HEK293T (cell line): Measurements from ENCODE around the gene CDK8.

Experiments used
- ARNT ChIP-seq: fragments of 450-650 bp; IDR thresholded peaks from 2 replicates; pipeline ENCODE4 v1.6.1; 2017; ENCODE audit warnings: mild to moderate bottlenecking
- BHLHE40 ChIP-seq: fragments of 450-650 bp; IDR thresholded peaks from 2 replicates; pipeline ENCODE4 v1.6.1; 2016; ENCODE audit warnings: mild to moderate bottlenecking, moderate library complexity, borderline replicate concordance
- CTBP1 ChIP-seq: fragments of 450-650 bp; IDR thresholded peaks from 2 replicates; pipeline ENCODE4 v1.6.1; 2016; ENCODE audit warnings: borderline replicate concordance
- ELF4 ChIP-seq: fragments of 450-650 bp; IDR thresholded peaks from 2 replicates; pipeline ENCODE4 v1.6.1; 2017; ENCODE audit warnings: antibody characterized with exemption
- FOXA1 ChIP-seq: fragments of 450-650 bp; IDR thresholded peaks from 2 replicates; pipeline ENCODE4 v1.6.1; 2016; ENCODE audit warnings: mild to moderate bottlenecking
- FOXK2 ChIP-seq: fragments of 450-650 bp; IDR thresholded peaks from 2 replicates; pipeline ENCODE4 v1.6.1; 2016; ENCODE audit warnings: mild to moderate bottlenecking
- FOXM1 ChIP-seq: fragments of 450-650 bp; IDR thresholded peaks from 2 replicates; pipeline ENCODE4 v1.6.1; 2017; ENCODE audit warnings: mild to moderate bottlenecking, borderline replicate concordance
- HDGF ChIP-seq: fragments of 450-650 bp; IDR thresholded peaks from 2 replicates; pipeline ENCODE4 v1.6.1; 2017; ENCODE audit warnings: antibody characterized with exemption, borderline replicate concordance
- L3MBTL2 ChIP-seq: fragments of 450-650 bp; conservative IDR thresholded peaks from 2 replicates; pipeline ENCODE4 v1.6.1; 2016; ENCODE audit warnings: mild to moderate bottlenecking
- NFRKB ChIP-seq: fragments of 450-650 bp; IDR thresholded peaks from 2 replicates; pipeline ENCODE4 v1.6.1; 2016; ENCODE audit warnings: mild to moderate bottlenecking, moderate library complexity
- SP1 ChIP-seq: fragments of 450-650 bp; IDR thresholded peaks from 2 replicates; pipeline ENCODE4 v1.6.1; 2017
- SUZ12 ChIP-seq: fragments of 450-650 bp; IDR thresholded peaks from 2 replicates; pipeline ENCODE4 v1.6.1; 2016; ENCODE audit warnings: mild to moderate bottlenecking
- TARDBP ChIP-seq: fragments of 450-650 bp; IDR thresholded peaks from 2 replicates; pipeline ENCODE4 v1.6.1; 2016
- TF ChIP-seq, protein P1 (sequence below): fragments of 450-650 bp; IDR thresholded peaks from 2 replicates; pipeline ENCODE4 v1.6.1; 2016

DNA sequence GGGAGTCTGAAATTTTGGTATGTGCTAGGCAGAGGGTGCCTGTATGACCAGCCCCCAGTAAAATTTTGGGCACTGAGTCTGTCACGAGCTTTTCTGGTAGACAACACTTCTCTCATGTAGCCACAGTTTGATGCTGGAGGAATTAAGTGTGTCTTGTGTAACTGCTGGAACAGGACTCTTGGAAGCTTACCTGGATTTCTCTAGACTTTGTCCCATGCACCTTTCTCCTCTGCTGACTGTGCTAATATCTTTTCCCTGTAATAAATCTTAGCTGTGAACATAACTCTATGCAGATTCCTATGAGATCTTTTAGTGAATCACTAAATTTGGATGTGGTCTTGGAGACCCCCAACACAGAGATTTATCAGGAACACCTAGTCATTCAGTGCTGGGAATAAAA is 45.6 kb upstream of the CDK8 start:
- no peak for TF ChIP-seq SUZ12
- TF ChIP-seq TARDBP: no peak
- no peak for TF ChIP-seq FOXM1
- TF ChIP-seq CTBP1: no peak
- TF ChIP-seq ARNT: no peak
- TF ChIP-seq L3MBTL2: no peak
- TF ChIP-seq, protein P1, sequence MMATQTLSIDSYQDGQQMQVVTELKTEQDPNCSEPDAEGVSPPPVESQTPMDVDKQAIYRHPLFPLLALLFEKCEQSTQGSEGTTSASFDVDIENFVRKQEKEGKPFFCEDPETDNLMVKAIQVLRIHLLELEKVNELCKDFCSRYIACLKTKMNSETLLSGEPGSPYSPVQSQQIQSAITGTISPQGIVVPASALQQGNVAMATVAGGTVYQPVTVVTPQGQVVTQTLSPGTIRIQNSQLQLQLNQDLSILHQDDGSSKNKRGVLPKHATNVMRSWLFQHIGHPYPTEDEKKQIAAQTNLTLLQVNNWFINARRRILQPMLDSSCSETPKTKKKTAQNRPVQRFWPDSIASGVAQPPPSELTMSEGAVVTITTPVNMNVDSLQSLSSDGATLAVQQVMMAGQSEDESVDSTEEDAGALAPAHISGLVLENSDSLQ: no peak
- TF ChIP-seq SP1: no peak
- TF ChIP-seq NFRKB: no peak
- no peak for TF ChIP-seq FOXA1
- TF ChIP-seq BHLHE40: no peak
- no peak for TF ChIP-seq FOXK2
- TF ChIP-seq ELF4: no peak
- TF ChIP-seq HDGF: no peak
